ENCODE results near the gene NHEJ1.

Gene NHEJ1

DNA sequence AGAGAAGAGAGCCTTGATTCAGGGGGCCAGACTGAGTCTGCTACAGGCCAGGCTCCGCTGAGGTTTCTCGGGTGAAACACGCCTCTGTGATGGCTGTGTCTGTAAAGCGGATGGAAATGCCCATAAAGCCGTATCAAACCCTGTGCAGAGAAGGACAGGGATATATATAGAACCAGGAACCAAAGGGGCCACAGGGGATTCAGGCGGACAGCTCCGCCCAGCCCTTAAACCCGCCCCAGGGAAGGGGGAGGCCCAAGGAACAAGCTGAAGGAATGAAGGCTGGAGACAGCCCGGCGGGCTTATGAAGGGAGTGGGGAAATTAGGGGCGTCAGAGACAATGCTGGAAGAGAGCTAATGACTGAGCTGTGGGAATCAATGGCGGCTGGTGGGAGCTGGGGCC lies 42.1 kb downstream of the NHEJ1 start:
- TF ChIP-seq, protein P1, sequence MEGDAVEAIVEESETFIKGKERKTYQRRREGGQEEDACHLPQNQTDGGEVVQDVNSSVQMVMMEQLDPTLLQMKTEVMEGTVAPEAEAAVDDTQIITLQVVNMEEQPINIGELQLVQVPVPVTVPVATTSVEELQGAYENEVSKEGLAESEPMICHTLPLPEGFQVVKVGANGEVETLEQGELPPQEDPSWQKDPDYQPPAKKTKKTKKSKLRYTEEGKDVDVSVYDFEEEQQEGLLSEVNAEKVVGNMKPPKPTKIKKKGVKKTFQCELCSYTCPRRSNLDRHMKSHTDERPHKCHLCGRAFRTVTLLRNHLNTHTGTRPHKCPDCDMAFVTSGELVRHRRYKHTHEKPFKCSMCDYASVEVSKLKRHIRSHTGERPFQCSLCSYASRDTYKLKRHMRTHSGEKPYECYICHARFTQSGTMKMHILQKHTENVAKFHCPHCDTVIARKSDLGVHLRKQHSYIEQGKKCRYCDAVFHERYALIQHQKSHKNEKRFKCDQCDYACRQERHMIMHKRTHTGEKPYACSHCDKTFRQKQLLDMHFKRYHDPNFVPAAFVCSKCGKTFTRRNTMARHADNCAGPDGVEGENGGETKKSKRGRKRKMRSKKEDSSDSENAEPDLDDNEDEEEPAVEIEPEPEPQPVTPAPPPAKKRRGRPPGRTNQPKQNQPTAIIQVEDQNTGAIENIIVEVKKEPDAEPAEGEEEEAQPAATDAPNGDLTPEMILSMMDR (IDR thresholded peaks at IDR 0.05; ENCODE audit: low read depth, low read length): no peak
- no peak for DNase-seq
- Histone ChIP-seq H3K4me3 (ENCODE audit: low read depth, low read length) (no peak overlapping the region), H3K36me3 (no peaks in the 10 kb centered on the region), H3K4me1 (0 out of 2 replicates have a peak, but pooled peaks cover 2% of the 10 kb centered on the region), H3K27me3 (no peaks in the 10 kb centered on the region), H3K9me3 (no peaks in the 10 kb centered on the region)

DNA sequence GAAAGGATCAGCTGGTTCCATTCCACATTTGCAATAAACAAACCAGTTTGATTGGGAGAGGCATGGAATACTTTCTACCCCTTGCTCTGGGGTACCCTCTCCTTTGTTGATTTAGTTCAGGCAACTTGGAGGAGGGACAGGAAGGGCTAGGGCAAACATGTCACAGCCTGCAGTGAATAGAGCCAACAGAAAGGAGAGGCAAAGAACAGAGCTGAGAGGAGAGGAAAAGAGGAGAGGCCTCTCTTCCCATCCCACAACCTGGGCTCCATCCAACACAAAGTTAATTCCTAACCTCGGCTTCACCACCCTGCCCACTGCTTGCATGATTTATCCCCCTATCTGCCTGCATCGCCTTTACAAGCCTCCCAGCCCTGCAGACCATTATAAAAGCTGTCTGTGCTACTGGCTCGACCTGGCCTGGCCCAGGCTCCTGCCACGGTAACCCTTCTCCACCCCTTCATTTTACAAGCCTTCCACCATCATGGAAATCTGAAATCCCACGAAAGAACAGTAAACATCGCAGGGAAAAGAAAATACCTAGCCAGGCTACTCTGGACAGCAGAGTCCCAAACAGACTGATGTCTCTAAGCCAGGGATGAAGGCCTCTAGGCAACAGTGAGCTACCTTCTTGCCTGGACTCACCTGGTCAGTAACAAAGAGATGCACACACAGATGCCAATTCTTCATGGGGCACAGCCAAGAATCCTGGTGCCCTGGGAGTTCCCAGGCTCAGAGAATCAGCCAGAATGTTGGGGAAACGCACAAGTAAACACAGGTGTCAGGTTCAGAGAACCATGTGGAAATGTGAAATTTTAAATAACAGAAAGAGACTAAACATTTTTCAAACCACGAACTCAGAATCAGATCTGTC lies 43.6 kb downstream of the NHEJ1 start:
- Histone ChIP-seq H3K4me1 (0 out of 2 replicates have a peak, but pooled peaks cover 2% of the 10 kb centered on the region), H3K27me3 (no peaks in the 10 kb centered on the region), H3K9me3 (no peaks in the 10 kb centered on the region), H3K4me3 (ENCODE audit: low read depth, low read length) (no peak overlapping the region), H3K36me3 (no peaks in the 10 kb centered on the region)
- DNase-seq: no peak
- TF ChIP-seq, protein P1 (IDR thresholded peaks at IDR 0.05; ENCODE audit: low read depth, low read length): no peak

- H3K27me3 ChIP-seq: no peaks in the 10 kb centered on the region
- H3K4me3 ChIP-seq (ENCODE audit: low read depth, low read length): no peak overlapping the region
- 0 out of 2 replicates have a peak, but pooled peaks cover 2% of the 10 kb centered on the region for H3K4me1 ChIP-seq
- TF ChIP-seq, protein P1 (IDR thresholded peaks at IDR 0.05; ENCODE audit: low read depth, low read length): no peak
- no peaks in the 10 kb centered on the region for H3K36me3 ChIP-seq
- no peaks in the 10 kb centered on the region for H3K9me3 ChIP-seq
- no peak for DNase-seq
These were observed 47.8 kb downstream of the NHEJ1 start for GRCh38 chr2:219112651-219113338.

DNA sequence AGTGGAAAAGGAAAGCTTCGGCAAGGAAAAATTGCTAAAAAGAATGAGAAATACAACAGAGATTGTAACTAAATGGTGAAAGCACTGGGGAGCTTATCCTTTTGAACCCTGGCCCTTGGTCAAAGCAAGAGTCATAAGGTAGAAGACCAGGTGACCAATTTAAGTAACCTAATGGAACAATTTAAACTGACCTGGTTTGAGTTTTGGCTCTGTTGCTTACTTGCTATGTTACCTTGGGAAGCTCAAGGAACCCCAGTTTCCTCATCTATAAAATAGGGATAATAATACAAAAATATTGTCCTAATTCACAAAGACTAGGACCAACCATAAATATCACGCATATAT lies 48.6 kb downstream of the NHEJ1 start:
- H3K36me3 ChIP-seq: no peaks in the 10 kb centered on the region
- H3K9me3 ChIP-seq: no peaks in the 10 kb centered on the region
- no peaks in the 10 kb centered on the region for H3K27me3 ChIP-seq
- no peak for DNase-seq
- no peak overlapping the region for H3K4me3 ChIP-seq (ENCODE audit: low read depth, low read length)
- TF ChIP-seq, protein P1 (IDR thresholded peaks at IDR 0.05; ENCODE audit: low read depth, low read length): no peak
- 0 out of 2 replicates have a peak, but pooled peaks cover 2% of the 10 kb centered on the region for H3K4me1 ChIP-seq

DNA sequence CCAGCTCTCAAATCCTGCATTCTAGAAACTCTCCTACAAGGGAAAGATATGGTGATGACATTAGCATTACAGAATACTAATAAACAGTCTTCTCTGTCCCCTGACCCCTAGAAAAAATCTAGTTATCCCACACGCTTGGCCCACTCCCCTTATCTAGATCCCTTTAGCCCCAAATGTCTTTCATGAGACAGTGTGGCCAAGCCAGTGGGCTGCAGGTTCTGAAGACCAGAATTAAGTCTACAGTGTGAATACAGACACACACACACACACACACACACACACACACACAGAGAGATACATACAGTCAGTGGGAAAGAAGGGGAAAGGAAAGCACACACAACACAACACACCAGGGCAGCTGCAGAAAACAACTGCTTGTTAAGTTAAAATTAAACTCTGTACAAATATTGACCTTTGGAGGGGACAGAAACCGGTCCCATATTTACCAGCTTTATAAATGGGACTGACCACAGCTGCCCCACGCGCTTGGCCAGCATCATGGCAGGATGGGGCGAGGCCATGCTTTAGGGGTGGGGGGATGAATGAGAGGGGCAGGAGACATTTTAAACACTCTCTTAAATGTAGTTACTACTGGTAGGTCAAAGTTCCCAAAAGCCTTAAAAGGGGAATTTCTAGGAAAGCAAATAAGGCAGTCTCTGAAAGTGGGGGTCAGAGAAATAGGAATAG lies 49.1 kb downstream of the NHEJ1 start:
- no peak overlapping the region for H3K4me3 ChIP-seq (ENCODE audit: low read depth, low read length)
- H3K9me3 ChIP-seq: no peaks in the 10 kb centered on the region
- H3K36me3 ChIP-seq: no peaks in the 10 kb centered on the region
- no peak for DNase-seq
- TF ChIP-seq, protein P1 (IDR thresholded peaks at IDR 0.05; ENCODE audit: low read depth, low read length): no peak
- no peaks in the 10 kb centered on the region for H3K27me3 ChIP-seq
- 0 out of 2 replicates have a peak, but pooled peaks cover 2% of the 10 kb centered on the region for H3K4me1 ChIP-seq

Data from BE2C (cell line).